Measurements from ENCODE around the gene MRC2.

Gene MRC2

DNA sequence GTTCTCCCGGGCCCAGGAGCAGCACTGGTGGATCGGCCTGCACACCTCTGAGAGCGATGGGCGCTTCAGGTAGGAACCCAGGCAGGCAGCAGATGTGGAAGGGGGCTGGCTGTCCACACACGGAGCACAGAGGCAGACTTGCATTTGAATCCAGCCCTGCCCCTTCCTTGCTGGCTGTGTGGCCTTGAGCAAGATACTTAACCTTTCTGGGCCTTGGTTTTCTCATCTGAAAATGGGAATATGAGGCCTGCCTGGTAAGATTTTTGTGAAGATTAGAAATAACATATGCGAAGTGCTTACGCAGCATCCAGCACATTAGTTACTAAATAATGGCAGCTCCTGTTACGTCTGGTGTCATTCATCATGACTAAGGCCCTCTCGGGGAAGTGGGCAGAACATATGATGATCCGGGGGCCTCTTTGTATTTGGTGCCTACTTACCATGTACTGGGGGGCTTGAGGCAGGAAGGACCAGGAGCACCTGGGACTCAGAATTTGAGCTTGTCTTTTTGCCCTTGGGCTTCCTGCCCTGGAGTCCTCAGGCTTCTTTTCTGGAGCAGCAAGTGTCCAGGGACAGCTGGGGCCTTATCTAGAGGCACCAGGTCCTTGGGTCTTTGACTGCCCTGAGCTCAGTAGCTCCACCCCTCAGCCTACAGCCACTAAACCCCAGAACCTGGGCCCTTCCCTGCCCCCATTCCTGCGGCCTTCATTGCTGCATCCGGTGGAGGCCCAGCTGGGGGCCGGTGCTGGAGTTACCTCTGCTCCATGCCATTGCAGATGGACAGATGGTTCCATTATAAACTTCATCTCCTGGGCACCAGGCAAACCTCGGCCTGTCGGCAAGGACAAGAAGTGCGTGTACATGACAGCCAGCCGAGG lies 53.8 kb downstream of the MRC2 start:
- H3K27ac ChIP-seq = no peak overlapping the region
- TF ChIP-seq, protein P1, sequence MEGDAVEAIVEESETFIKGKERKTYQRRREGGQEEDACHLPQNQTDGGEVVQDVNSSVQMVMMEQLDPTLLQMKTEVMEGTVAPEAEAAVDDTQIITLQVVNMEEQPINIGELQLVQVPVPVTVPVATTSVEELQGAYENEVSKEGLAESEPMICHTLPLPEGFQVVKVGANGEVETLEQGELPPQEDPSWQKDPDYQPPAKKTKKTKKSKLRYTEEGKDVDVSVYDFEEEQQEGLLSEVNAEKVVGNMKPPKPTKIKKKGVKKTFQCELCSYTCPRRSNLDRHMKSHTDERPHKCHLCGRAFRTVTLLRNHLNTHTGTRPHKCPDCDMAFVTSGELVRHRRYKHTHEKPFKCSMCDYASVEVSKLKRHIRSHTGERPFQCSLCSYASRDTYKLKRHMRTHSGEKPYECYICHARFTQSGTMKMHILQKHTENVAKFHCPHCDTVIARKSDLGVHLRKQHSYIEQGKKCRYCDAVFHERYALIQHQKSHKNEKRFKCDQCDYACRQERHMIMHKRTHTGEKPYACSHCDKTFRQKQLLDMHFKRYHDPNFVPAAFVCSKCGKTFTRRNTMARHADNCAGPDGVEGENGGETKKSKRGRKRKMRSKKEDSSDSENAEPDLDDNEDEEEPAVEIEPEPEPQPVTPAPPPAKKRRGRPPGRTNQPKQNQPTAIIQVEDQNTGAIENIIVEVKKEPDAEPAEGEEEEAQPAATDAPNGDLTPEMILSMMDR (IDR thresholded peaks at IDR 0.05) = no peak
- TF ChIP-seq ZFX (IDR thresholded peaks at IDR 0.05; ENCODE audit: borderline replicate concordance) = no peak

DNA sequence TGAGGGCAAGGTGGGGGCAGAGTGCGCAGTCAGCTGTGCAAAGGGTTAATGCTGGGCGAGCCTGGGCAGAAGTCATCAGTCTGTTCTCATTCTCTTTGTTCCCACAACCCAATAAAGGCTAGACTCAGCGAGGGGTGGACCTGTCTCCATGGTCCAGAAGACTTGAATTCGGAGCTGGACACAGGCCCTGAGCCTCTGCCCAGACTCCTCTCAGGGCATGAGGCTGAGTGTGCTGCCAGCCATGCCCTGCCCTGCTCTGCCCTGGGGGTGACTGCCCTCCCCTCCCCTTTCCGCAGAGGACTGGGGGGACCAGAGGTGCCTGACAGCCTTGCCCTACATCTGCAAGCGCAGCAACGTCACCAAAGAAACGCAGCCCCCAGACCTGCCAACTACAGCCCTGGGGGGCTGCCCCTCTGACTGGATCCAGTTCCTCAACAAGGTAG lies 54.5 kb downstream of the MRC2 start:
- TF ChIP-seq ZFX (IDR thresholded peaks at IDR 0.05; ENCODE audit: borderline replicate concordance) = no peak
- TF ChIP-seq, protein P1 (IDR thresholded peaks at IDR 0.05) = no peak
- H3K27ac ChIP-seq = no peak overlapping the region

DNA sequence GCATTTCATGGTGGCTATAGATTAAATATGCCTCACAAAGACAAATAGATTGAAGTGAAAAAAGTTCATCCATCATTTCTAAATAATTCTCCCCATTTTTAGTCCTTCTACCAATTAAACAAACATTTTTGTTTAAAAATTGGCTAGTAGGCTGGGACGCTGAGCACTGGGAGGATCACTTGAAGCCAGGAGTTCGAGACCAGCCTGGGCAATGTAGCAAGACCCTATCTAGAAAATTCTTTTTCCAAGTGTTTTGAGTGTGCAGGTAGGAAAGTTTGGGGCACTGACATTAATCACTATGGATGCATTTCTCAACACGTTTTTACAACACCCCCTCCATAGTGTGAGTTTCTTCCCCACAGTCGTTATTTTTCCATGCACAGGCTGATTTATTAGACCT lies 56.7 kb downstream of the MRC2 start:
- TF ChIP-seq ZFX (IDR thresholded peaks at IDR 0.05; ENCODE audit: borderline replicate concordance) = no peak
- TF ChIP-seq, protein P1 (IDR thresholded peaks at IDR 0.05) = no peak
- no peak overlapping the region for H3K27ac ChIP-seq

DNA sequence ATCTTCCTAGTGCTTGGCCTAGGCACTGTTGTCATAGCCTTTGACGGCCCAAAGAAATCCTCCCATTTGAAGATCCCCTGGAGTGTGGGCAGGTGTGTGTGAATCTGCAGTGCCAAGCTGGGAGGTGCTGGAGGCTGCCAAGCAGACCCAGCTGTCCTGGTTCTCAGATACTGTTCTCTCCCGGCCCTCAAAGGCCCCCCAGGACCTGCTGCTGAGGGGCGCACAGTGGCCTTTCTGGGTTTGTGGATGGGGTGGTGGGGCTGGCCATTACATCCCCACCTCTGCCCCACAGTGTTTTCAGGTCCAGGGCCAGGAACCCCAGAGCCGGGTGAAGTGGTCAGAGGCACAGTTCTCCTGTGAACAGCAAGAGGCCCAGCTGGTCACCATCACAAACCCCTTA lies 60.5 kb downstream of the MRC2 start:
- no peak overlapping the region for H3K27ac ChIP-seq
- TF ChIP-seq, protein P1 (IDR thresholded peaks at IDR 0.05) = no peak
- TF ChIP-seq ZFX (IDR thresholded peaks at IDR 0.05; ENCODE audit: borderline replicate concordance) = no peak

DNA sequence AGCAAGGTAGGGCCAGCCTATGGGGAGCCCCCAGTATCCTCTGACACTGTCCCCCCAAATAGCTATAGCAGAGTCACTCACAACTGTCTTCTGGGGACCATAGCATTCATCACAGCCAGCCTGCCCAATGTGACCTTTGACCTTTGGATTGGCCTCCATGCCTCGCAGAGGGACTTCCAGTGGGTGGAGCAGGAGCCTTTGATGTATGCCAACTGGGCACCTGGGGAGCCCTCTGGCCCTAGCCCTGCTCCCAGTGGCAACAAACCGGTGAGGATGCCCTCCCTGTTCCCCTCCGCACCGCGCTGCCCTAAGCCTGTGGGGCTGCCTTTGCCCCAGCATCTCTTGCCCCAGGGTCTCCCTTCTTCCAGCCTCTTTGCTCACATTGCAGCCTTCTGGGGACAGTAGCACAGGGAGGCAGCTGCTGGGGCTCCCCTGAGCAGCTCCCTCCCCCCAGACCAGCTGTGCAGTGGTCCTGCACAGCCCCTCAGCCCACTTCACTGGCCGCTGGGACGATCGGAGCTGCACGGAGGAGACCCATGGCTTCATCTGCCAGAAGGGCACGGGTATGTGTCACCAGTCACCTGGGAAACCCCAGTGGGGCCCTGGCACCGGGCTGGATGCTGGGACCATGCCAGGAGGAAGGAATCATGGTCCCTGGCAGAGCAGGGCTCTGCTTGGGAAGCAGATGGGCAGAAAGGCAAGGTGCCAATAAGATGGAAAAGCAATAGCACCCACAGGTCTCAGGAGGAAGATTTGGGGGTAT lies 61.1 kb downstream of the MRC2 start:
- TF ChIP-seq ZFX (IDR thresholded peaks at IDR 0.05; ENCODE audit: borderline replicate concordance) = no peak
- TF ChIP-seq, protein P1 (IDR thresholded peaks at IDR 0.05) = no peak
- no peak overlapping the region for H3K27ac ChIP-seq

DNA sequence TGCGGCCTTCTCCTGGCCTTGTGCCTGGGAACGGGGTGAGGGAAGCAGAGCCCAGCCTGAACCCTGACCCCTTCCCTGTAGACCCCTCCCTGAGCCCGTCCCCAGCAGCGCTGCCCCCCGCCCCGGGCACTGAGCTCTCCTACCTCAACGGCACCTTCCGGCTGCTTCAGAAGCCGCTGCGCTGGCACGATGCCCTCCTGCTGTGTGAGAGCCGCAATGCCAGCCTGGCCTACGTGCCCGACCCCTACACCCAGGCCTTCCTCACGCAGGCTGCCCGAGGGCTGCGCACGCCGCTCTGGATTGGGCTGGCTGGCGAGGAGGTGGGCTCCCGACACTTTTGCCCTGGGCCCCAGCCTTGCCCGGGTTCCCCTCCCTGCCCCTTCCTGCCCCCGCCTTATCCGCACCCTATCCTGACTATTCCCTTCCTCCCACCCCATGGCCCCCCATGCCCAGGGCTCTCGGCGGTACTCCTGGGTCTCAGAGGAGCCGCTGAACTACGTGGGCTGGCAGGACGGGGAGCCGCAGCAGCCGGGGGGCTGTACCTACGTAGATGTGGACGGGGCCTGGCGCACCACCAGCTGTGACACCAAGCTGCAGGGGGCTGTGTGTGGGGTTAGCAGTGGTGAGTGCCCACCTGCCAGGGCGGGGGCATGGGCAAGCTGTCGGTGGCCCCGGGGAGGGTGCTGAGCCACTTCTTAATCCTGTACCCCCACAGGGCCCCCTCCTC lies 62.1 kb downstream of the MRC2 start:
- no peak overlapping the region for H3K27ac ChIP-seq
- no peak for TF ChIP-seq ZFX (IDR thresholded peaks at IDR 0.05; ENCODE audit: borderline replicate concordance)
- TF ChIP-seq, protein P1 (IDR thresholded peaks at IDR 0.05) = no peak

Measured in 22Rv1 (cell line).